ENCODE data around the gene CNTN2.

CNTN2 gene

GRCh38 chr1:205014783-205015182, 28.2 kb upstream of the CNTN2 start:
- TF ChIP-seq TAF1 (IDR thresholded peaks at IDR 0.05; ENCODE audit: borderline replicate concordance, insufficient read depth, low read length) = no peak
- no peak for TF ChIP-seq FOXP2 (optimal IDR thresholded peaks at IDR 0.05; ENCODE audit: borderline replicate concordance, extremely low read depth, extremely low read length, insufficient read depth)
- no peak for TF ChIP-seq SIN3A (IDR thresholded peaks at IDR 0.05; ENCODE audit: borderline replicate concordance, insufficient read depth, low read length)
- TF ChIP-seq POLR2AphosphoS5 (IDR thresholded peaks at IDR 0.05; ENCODE audit: low read depth, low read length) = no peak
- no peak for TF ChIP-seq REST (IDR thresholded peaks at IDR 0.05; ENCODE audit: insufficient read depth in 1 of 2, low read depth in 2 of 2, low read length in 2 of 2)

GRCh38 chr1:205015241-205015640, 27.8 kb upstream of the CNTN2 start:
- no peak for TF ChIP-seq POLR2AphosphoS5 (IDR thresholded peaks at IDR 0.05; ENCODE audit: low read depth, low read length)
- no peak for TF ChIP-seq REST (IDR thresholded peaks at IDR 0.05; ENCODE audit: insufficient read depth in 1 of 2, low read depth in 2 of 2, low read length in 2 of 2)
- TF ChIP-seq FOXP2 (optimal IDR thresholded peaks at IDR 0.05; ENCODE audit: borderline replicate concordance, extremely low read depth, extremely low read length, insufficient read depth) = no peak
- TF ChIP-seq TAF1 (IDR thresholded peaks at IDR 0.05; ENCODE audit: borderline replicate concordance, insufficient read depth, low read length) = no peak
- no peak for TF ChIP-seq SIN3A (IDR thresholded peaks at IDR 0.05; ENCODE audit: borderline replicate concordance, insufficient read depth, low read length)

GRCh38 chr1:205016075-205016474, 26.9 kb upstream of the CNTN2 start:
- TF ChIP-seq FOXP2 (optimal IDR thresholded peaks at IDR 0.05; ENCODE audit: borderline replicate concordance, extremely low read depth, extremely low read length, insufficient read depth) (no peak), REST (IDR thresholded peaks at IDR 0.05; ENCODE audit: insufficient read depth in 1 of 2, low read depth in 2 of 2, low read length in 2 of 2) (no peak), POLR2AphosphoS5 (IDR thresholded peaks at IDR 0.05; ENCODE audit: low read depth, low read length) (no peak), SIN3A (IDR thresholded peaks at IDR 0.05; ENCODE audit: borderline replicate concordance, insufficient read depth, low read length) (no peak), TAF1 (IDR thresholded peaks at IDR 0.05; ENCODE audit: borderline replicate concordance, insufficient read depth, low read length) (no peak)

- TF ChIP-seq TAF1 (IDR thresholded peaks at IDR 0.05; ENCODE audit: borderline replicate concordance, insufficient read depth, low read length) = no peak
- no peak for TF ChIP-seq FOXP2 (optimal IDR thresholded peaks at IDR 0.05; ENCODE audit: borderline replicate concordance, extremely low read depth, extremely low read length, insufficient read depth)
- TF ChIP-seq SIN3A (IDR thresholded peaks at IDR 0.05; ENCODE audit: borderline replicate concordance, insufficient read depth, low read length) = no peak
- no peak for TF ChIP-seq POLR2AphosphoS5 (IDR thresholded peaks at IDR 0.05; ENCODE audit: low read depth, low read length)
- TF ChIP-seq REST (IDR thresholded peaks at IDR 0.05; ENCODE audit: insufficient read depth in 1 of 2, low read depth in 2 of 2, low read length in 2 of 2) = no peak
Observed at GRCh38 chr1:205016584-205016983, 26.4 kb upstream of the CNTN2 start.

- TF ChIP-seq POLR2AphosphoS5 (IDR thresholded peaks at IDR 0.05; ENCODE audit: low read depth, low read length) (no peak), TAF1 (IDR thresholded peaks at IDR 0.05; ENCODE audit: borderline replicate concordance, insufficient read depth, low read length) (no peak), SIN3A (IDR thresholded peaks at IDR 0.05; ENCODE audit: borderline replicate concordance, insufficient read depth, low read length) (no peak), FOXP2 (optimal IDR thresholded peaks at IDR 0.05; ENCODE audit: borderline replicate concordance, extremely low read depth, extremely low read length, insufficient read depth) (no peak), REST (IDR thresholded peaks at IDR 0.05; ENCODE audit: insufficient read depth in 1 of 2, low read depth in 2 of 2, low read length in 2 of 2) (no peak)
Observed at GRCh38 chr1:205017001-205017400, 26.0 kb upstream of the CNTN2 start.
